NOMO-1 treated with dmso at 0.1 percent for 144 hours (cell line): ENCODE measurements around the gene MPHOSPH8.
"Not testable (repeated sequence)": the region's sequence is repeated elsewhere in the genome, so short reads cannot be mapped to it uniquely, and the experiment has no call there.

Experiments
- DNase-seq: peaks from one replicate; lab custom pipeline; 2025; ENCODE audit not compliant: unreplicated experiment; lab: John Stamatoyannopoulos, UW

The MPHOSPH8 gene

GRCh38 chr13:19680751-19681150 is 47.3 kb downstream of the MPHOSPH8 start:
- DNase-seq: no peak

DNA sequence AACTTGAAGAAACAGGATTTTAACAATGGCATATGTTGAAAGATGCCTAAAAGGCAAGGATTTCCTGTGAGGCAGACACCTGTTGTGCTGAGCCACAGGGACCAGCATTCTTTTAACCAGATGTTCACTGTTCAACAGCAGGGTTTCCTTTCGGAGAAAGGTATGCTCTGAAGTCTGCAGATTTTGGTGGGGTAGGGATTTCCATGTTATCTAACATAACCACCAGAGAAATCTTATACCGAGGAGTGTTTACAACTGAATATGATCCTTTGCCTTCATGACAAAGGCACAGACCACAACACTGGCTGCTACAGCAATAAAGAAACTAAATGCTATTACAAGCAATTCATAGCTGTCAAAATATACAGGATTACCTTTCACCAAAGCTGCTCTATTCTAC is 48.1 kb downstream of the MPHOSPH8 start:
- DNase-seq: no peak

- DNase-seq: no peak
Observed at GRCh38 chr13:19685034-19685433, 51.6 kb downstream of the MPHOSPH8 start.

DNA sequence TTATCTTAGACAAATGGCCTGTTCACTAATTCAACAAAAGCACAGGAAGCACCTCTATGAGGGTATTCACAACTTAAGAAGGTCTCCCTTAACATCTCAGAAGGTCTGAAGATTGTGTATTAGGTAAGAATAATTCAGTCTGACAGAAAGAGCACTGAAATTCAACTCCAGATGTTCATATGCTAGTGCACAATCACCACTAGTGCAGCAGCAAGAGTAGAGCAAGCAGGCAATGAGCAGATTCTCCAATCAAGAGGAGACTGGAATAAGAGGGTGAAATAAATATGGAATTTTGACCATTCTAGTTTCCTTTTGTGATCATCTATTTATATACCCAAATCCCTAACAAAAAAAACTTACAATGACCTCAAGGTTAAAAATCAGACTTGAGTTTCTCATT is 52.0 kb downstream of the MPHOSPH8 start:
- no peak for DNase-seq

GRCh38 chr13:19691447-19691846 is 58.0 kb downstream of the MPHOSPH8 start:
- not testable (repeated sequence) for DNase-seq

- no peak for DNase-seq
Observed at GRCh38 chr13:19695428-19695827, 62.0 kb downstream of the MPHOSPH8 start.

GRCh38 chr13:19695829-19696228 is 62.4 kb downstream of the MPHOSPH8 start:
- no peak for DNase-seq

DNA sequence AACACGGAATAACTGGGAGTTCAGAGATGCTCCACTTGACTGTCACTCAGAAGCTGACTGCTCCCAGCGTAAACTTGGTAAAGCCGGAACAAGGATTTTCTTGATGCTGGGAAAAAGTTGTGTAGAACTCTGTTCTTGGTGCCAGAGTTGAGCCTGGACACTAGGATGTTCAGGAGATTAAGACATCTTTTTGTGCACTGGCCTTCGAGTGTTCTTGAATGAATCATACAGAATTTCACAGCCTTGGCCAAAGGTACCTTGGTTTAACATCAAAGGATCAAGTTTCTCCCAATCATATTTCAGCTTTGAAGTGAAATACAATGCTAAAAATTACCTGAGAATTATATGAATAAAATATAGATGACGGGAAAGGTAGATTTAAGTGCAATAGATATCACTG is 67.5 kb downstream of the MPHOSPH8 start:
- DNase-seq: not testable (repeated sequence)

DNA sequence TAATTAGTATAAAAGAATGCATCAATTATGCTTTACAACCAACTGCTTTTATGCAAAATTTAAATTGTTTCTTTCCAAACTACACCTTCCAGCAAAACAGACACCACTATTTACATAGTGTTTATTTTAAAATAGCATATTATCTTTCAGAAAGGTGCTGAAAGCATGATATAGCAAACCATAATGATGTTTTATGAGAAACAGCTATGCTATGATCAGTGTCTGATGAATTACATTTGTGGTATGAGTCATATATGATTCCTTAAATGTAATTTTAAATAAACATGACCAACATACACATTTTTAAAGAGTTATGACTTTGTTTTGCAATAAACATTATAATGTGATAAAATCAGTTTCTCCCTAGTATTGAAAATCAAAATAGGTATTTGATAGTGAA is 68.2 kb downstream of the MPHOSPH8 start:
- DNase-seq: not testable (repeated sequence)

DNA sequence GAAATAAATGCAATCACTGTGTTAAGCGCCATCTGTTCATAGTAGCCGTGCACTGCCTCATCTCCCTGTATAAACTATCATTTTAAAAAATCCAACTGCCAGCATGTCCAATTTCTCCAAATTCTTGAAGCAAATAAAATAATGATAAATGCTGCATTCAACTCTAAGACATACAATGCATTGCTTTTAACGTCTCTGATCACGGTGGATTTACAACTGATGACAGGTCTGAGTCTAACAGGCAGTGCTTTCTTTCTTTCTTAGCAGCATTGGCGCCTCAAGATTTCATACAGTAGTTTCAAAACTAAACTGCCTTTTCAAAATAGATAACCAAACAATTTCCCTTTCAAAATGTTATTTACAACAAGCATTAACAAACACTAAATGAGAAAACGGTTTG is 70.8 kb downstream of the MPHOSPH8 start:
- DNase-seq: not testable (repeated sequence)

DNA sequence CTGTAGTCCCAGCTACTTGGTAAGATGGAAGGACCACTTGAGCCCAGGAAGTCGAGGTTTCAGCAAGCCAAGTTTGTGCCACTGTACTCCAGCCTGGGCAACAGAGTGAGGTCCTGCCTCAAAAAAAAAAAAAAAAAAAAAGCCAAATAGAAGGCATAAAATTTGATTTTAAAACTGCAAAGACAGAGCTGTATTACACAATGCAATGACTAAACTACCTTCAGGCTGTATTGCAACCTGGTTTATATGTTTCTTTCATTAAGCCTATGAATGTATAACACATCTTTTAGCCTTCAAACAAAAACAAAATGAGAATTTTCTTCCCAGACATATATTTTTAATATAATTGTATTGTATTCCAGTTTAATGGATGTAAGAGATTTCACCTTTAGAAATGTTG is 75.6 kb downstream of the MPHOSPH8 start:
- not testable (repeated sequence) for DNase-seq

- DNase-seq: not testable (repeated sequence)
Observed at GRCh38 chr13:19709782-19710181, 76.3 kb downstream of the MPHOSPH8 start.

DNA sequence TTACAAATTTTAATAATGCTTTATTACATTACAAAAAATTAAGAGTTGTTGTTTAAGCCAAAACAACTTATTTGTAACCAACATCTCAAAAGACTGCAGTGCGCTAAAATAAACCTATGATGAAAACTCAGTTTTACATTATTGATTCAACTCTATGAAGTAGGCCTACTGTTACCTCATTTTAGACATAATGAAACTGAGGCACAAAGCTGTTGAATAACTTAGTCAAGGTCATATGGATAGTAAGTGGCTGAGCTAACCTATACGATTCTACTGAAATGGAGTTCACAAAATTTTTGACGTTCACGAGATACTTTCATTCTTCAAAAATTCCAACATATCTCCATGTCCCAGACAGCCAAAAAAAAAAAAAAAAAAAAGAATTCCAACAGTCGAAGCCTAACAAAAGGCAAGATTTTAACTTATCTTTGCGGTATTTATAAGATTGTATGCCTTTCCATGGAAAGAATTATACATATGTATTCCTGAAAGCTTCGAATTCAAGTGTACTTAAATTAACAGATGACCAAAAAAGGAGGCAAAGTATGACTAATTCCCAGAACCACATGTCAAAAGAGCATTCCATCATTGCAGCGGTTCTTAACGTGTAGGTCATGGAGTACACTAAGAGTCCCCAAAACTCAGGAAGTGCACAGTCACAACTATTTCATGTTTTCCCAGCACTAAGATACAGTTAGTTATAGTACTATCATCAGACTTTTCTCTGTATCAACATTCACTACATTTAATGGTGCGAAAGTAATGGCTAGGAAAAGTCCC is 79.9 kb downstream of the MPHOSPH8 start:
- no peak for DNase-seq

DNA sequence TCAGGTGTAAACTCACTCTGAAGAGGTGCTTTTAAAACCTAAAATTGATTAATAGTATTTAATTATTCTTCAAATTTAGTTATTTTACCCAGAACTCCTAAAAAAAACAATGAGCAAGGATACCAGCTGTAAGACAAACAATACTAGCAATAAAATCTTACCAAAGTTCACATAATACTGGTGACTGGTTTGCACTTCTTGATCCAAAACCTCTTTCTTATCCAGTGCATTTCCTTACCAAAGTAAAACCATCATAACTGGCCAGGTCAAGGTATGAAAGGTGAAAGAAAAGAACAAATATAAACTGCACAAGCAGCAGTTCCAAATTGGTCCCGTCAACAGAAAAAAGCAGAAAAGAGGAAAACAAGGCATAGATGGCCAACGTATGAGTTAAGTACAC is 86.6 kb downstream of the MPHOSPH8 start:
- no peak for DNase-seq
